DMS53 (cell line): ENCODE results near the gene SMAGP.

ENCODE experiments used
- DNase-seq: peaks from one replicate; lab custom pipeline; 2025; lab: John Stamatoyannopoulos, UW

SMAGP gene

GRCh38 chr12:51196547-51196946, 73.7 kb downstream of the SMAGP start:
- DNase-seq = no peak

- no peak for DNase-seq
These were observed 74.4 kb downstream of the SMAGP start for GRCh38 chr12:51195841-51196240.
